Right ventricle myocardium inferior (tissue), 1 donor: ENCODE results near the gene PCBP2. TPM values are rescaled to one million over a fixed set of nuclear protein-coding genes. Genes with fewer than 3 reads are reported as not detected.
A peak's percentile ranks its signal among the peaks of the same experiment; 100 is the strongest.

Experiments used
- ATAC-seq: fragments of 200-7000 bp; cut with Tn5 transposase; one replicate; pipeline ENCODE4 v1.9.1; 2020; ENCODE audit warnings: mild to moderate bottlenecking, moderate library complexity
- DNase-seq: peaks from one replicate; pipeline ENCODE4 v3.0.0; 2021; ENCODE audit errors: missing footprints
- intact Hi-C: fragments of 100-400 bp; cut with DNase I; formaldehyde crosslinking; loops from one replicate; pipeline ENCODE4 v1.11.0; 2022
- total RNA-seq: library from RNA; stranded (reverse); fragmentation: NEBNext Ultra II Directional; extraction: Animal tissue kit (Norgen Biotek cat#: 25700); gene quantifications from one replicate; pipeline ENCODE4 v1.2.1, GENCODE V29; 2021
- donor health status: DM: no; HTN: yes; CAD: no; lungs with severe emphysema.

PCBP2 gene
- total RNA-seq, 1 donor from 2014 or later, result 494 TPM

- ATAC-seq, result no peak
- DNase-seq, result no peak
- intact Hi-C loops, result no loop called here
Observed at GRCh38 chr12:53484686-53485575, 33.0 kb downstream of the PCBP2 start.

- DNase-seq (no peak), ATAC-seq (no peak)
- intact Hi-C loops, result no loop called here
Observed at GRCh38 chr12:53485955-53486735, 34.2 kb downstream of the PCBP2 start.

GRCh38 chr12:53486736-53487487, 35.0 kb downstream of the PCBP2 start:
- DNase-seq (no peak), ATAC-seq (no peak)
- intact Hi-C loops, result no loop called here

GRCh38 chr12:53489242-53489864, 37.5 kb downstream of the PCBP2 start:
- intact Hi-C loops, result no loop called here
- DNase-seq (no peak), ATAC-seq (no peak)

- no peak for DNase-seq
- intact Hi-C loops, result no loop called here
- ATAC-seq, result no peak
Observed at GRCh38 chr12:53492188-53492587, 40.3 kb downstream of the PCBP2 start.

- ATAC-seq (peak; percentile 92), DNase-seq (peak; percentile 97)
- intact Hi-C loops, result no loop called here
Observed at GRCh38 chr12:53492830-53493609, 41.1 kb downstream of the PCBP2 start.

GRCh38 chr12:53493610-53494391, 41.9 kb downstream of the PCBP2 start:
- ATAC-seq (no peak), DNase-seq (no peak)
- intact Hi-C loops, result no loop called here

- DNase-seq, result no peak
- ATAC-seq, result no peak
- intact Hi-C loops, result no loop called here
Observed at GRCh38 chr12:53495903-53496751, 44.2 kb downstream of the PCBP2 start.

- ATAC-seq, result no peak
- intact Hi-C loops, result no loop called here
- no peak for DNase-seq
Observed at GRCh38 chr12:53496752-53497032, 44.8 kb downstream of the PCBP2 start.

- DNase-seq (no peak), ATAC-seq (no peak)
- intact Hi-C loops, result no loop called here
Observed at GRCh38 chr12:53497461-53497860, 45.6 kb downstream of the PCBP2 start.

GRCh38 chr12:53498235-53498630, 46.3 kb downstream of the PCBP2 start:
- ATAC-seq, result no peak
- DNase-seq, result no peak
- intact Hi-C loops, result no loop called here

- ATAC-seq (peak; percentile 7), DNase-seq (peak; percentile 84)
- intact Hi-C loops, result loop anchor here (5.0 kb wide), 1 partner anchor 47 kb away; the partner anchor contains the start of gene PCBP2
Observed at GRCh38 chr12:53499266-53500141, 47.6 kb downstream of the PCBP2 start, which contains the start of gene MAP3K12. MAP3K12 (minus strand) TSS chr12:53499458; CDS start chr12:53487391, 12,067 bp downstream.

- intact Hi-C loops, result loop anchor here (5.0 kb wide), 1 partner anchor 48 kb away; the partner anchor contains the start of gene PCBP2
- ATAC-seq (peak; percentile 8), DNase-seq (no peak)
Observed at GRCh38 chr12:53500142-53500775, 48.4 kb downstream of the PCBP2 start.

GRCh38 chr12:53500776-53501614, 49.1 kb downstream of the PCBP2 start, which contains the start of gene TARBP2:
TARBP2 (plus strand) TSS chr12:53501283; CDS start chr12:53501409, 126 bp downstream.
- intact Hi-C loops, result loop anchor here (5.0 kb wide), 1 partner anchor 49 kb away; the partner anchor contains the start of gene PCBP2
- ATAC-seq (peak; percentile 89), DNase-seq (peak; percentile 99)
